Neural progenitor cell (in vitro differentiated cells): ENCODE data around the gene KIF19. TPM values are rescaled to one million over a fixed set of nuclear protein-coding genes. Genes with fewer than 3 reads are reported as not detected.
A peak's percentile ranks its signal among the peaks of the same experiment; 100 is the strongest.

Source experiments
- DNase-seq: peaks from one replicate; pipeline ENCODE4 v3.0.0-alpha.2; 2016; ENCODE audit warnings: low spot score
- H2AFZ ChIP-seq: fragments of 200-600 bp; sonication (generic); replicated peaks from 2 replicates; pipeline ENCODE4 v1.6.1; 2016; ENCODE audit warnings: antibody characterized with exemption
- H3F3A ChIP-seq: fragments of 200-600 bp; sonication (generic); 2 replicates; pipeline ENCODE4 v1.6.1; 2016; ENCODE audit warnings: antibody characterized with exemption, low read depth
- H3K27ac ChIP-seq: fragments of 200-600 bp; sonication (generic); 2 replicates; pipeline ENCODE4 v1.5.1; 2016; ENCODE audit warnings: mild to moderate bottlenecking
- H3K27me3 ChIP-seq: fragments of 200-600 bp; sonication (generic); 2 replicates; pipeline ENCODE4 v1.6.1; 2016; ENCODE audit warnings: mild to moderate bottlenecking, moderate library complexity
- H3K36me3 ChIP-seq: fragments of 200-600 bp; sonication (generic); 2 replicates; pipeline ENCODE4 v1.5.1; 2016
- H3K4me1 ChIP-seq: fragments of 200-600 bp; sonication (generic); 2 replicates; pipeline ENCODE4 v1.6.1; 2016; ENCODE audit warnings: mixed run types
- H3K4me2 ChIP-seq: fragments of 200-600 bp; sonication (generic); 2 replicates; pipeline ENCODE4 v1.6.1; 2016
- H3K4me3 ChIP-seq: fragments of 200-600 bp; sonication (generic); 2 replicates; pipeline ENCODE4 v1.5.1; 2016
- H3K79me2 ChIP-seq: fragments of 200-600 bp; sonication (generic); 2 replicates; pipeline ENCODE4 v1.6.1; 2016; ENCODE audit warnings: low read depth
- H3K9ac ChIP-seq: fragments of 200-600 bp; sonication (generic); 2 replicates; pipeline ENCODE4 v1.6.1; 2016
- H3K9me3 ChIP-seq: fragments of 200-600 bp; sonication (generic); 2 replicates; pipeline ENCODE4 v1.5.1; 2016; ENCODE audit warnings: low read depth
- H4K20me1 ChIP-seq: fragments of 200-600 bp; sonication (generic); 2 replicates; pipeline ENCODE4 v1.6.1; 2016; ENCODE audit warnings: low read depth
- H3K27ac Mint-ChIP-seq: 3 replicates; pipeline ENCODE4 v1.8.0; 2021; ENCODE audit warnings: mixed read lengths
- H3K27me3 Mint-ChIP-seq: 2 replicates; pipeline ENCODE4 v1.8.0; 2022; ENCODE audit warnings: low read depth, mild to moderate bottlenecking, inconsistent platforms, moderate library complexity, mixed read lengths; ENCODE audit not compliant: insufficient read depth
- H3K36me3 Mint-ChIP-seq: 3 replicates; pipeline ENCODE4 v1.8.0; 2021; ENCODE audit warnings: mixed read lengths
- H3K4me1 Mint-ChIP-seq: 3 replicates; pipeline ENCODE4 v1.8.0; 2021; ENCODE audit warnings: mixed read lengths
- H3K4me3 Mint-ChIP-seq: 3 replicates; pipeline ENCODE4 v1.8.0; 2021; ENCODE audit warnings: mild to moderate bottlenecking, moderate library complexity, mixed read lengths
- H3K9me3 Mint-ChIP-seq: 3 replicates; pipeline ENCODE4 v1.8.0; 2020; ENCODE audit warnings: mixed read lengths
- CTCF ChIP-seq: fragments of 200-600 bp; sonication (generic); IDR thresholded peaks from 2 replicates; pipeline ENCODE4 v1.5.1; 2017; ENCODE audit warnings: antibody characterized with exemption, mild to moderate bottlenecking
- EZH2 ChIP-seq: fragments of 200-600 bp; sonication (generic); IDR thresholded peaks from 2 replicates; pipeline ENCODE4 v1.6.1; 2017; ENCODE audit warnings: antibody characterized with exemption, mild to moderate bottlenecking, moderate library complexity
- EZH2phosphoT487 ChIP-seq: fragments of 200-600 bp; sonication (generic); IDR thresholded peaks from 2 replicates; pipeline ENCODE4 v1.6.1; 2017; ENCODE audit warnings: antibody characterized with exemption
- total RNA-seq: library from RNA; depleted of rRNA; stranded (reverse); fragments of >200 nt; gene quantifications from 2 replicates; pipeline ENCODE4 v1.2.3, GENCODE V29; 2015; ENCODE audit warnings: low replicate concordance

The KIF19 gene
- total RNA-seq, 1 donor from 2014 or later, result 0.15 TPM

GRCh38 chr17:74295625-74296547 is 30.1 kb upstream of the KIF19 start:
- no peaks in the 10 kb centered on the region for H3K79me2 ChIP-seq
- H3K9me3 ChIP-seq, result no peaks in the 10 kb centered on the region
- TF ChIP-seq EZH2phosphoT487, result no peak
- TF ChIP-seq CTCF, result no peak
- TF ChIP-seq EZH2, result no peak
- Mint-ChIP-seq H3K4me3 (no peak overlapping the region), H3K9me3 (peaks cover 10% of the 10 kb centered on the region), H3K27ac (no peak overlapping the region), H3K4me1 (peaks cover 22% of the 10 kb centered on the region), H3K27me3 (peaks cover 20% of the 10 kb centered on the region), H3K36me3 (no peaks in the 10 kb centered on the region)
- H3K9ac ChIP-seq, result no peak overlapping the region
- H3K4me2 ChIP-seq, result no peak overlapping the region
- peaks cover 12% of the 10 kb centered on the region for H3F3A ChIP-seq
- H3K4me1 ChIP-seq, result no peaks in the 10 kb centered on the region
- H3K36me3 ChIP-seq, result no peaks in the 10 kb centered on the region
- H2AFZ ChIP-seq, result no peak overlapping the region
- no peak overlapping the region for H3K4me3 ChIP-seq
- no peaks in the 10 kb centered on the region for H3K27me3 ChIP-seq
- no peak overlapping the region for H3K27ac ChIP-seq
- DNase-seq, result no peak
- no peaks in the 10 kb centered on the region for H4K20me1 ChIP-seq

GRCh38 chr17:74296548-74296936 is 29.5 kb upstream of the KIF19 start:
- Histone ChIP-seq H3K9me3 (no peaks in the 10 kb centered on the region), H3K36me3 (no peaks in the 10 kb centered on the region), H3K27ac (no peak overlapping the region), H3K27me3 (no peaks in the 10 kb centered on the region), H3K4me3 (no peak overlapping the region), H3K4me2 (no peak overlapping the region), H2AFZ (no peak overlapping the region), H3F3A (peaks cover 12% of the 10 kb centered on the region), H3K4me1 (no peaks in the 10 kb centered on the region), H3K9ac (no peak overlapping the region), H4K20me1 (no peaks in the 10 kb centered on the region), H3K79me2 (no peaks in the 10 kb centered on the region)
- peak; percentile 82 for DNase-seq
- peak overlapping the region; percentile 48 for H3K4me3 Mint-ChIP-seq
- peaks cover 10% of the 10 kb centered on the region for H3K9me3 Mint-ChIP-seq
- H3K36me3 Mint-ChIP-seq, result no peaks in the 10 kb centered on the region
- H3K4me1 Mint-ChIP-seq, result peaks cover 26% of the 10 kb centered on the region
- peak overlapping the region; percentile 25 for H3K27ac Mint-ChIP-seq
- peaks cover 21% of the 10 kb centered on the region for H3K27me3 Mint-ChIP-seq
- TF ChIP-seq EZH2phosphoT487 (no peak), CTCF (peak; percentile 70)

GRCh38 chr17:74297941-74298340 is 28.1 kb upstream of the KIF19 start:
- no peaks in the 10 kb centered on the region for H3K4me1 ChIP-seq
- DNase-seq, result no peak
- Mint-ChIP-seq H3K36me3 (no peaks in the 10 kb centered on the region), H3K27me3 (peaks cover 21% of the 10 kb centered on the region), H3K4me3 (no peak overlapping the region), H3K9me3 (peaks cover 10% of the 10 kb centered on the region), H3K4me1 (peaks cover 26% of the 10 kb centered on the region), H3K27ac (peak overlapping the region; percentile 4)
- peaks cover 12% of the 10 kb centered on the region for H3F3A ChIP-seq
- TF ChIP-seq EZH2 (no peak), CTCF (no peak)
- no peak overlapping the region for H3K9ac ChIP-seq
- no peaks in the 10 kb centered on the region for H3K27me3 ChIP-seq
- H3K79me2 ChIP-seq, result no peaks in the 10 kb centered on the region
- H3K36me3 ChIP-seq, result no peaks in the 10 kb centered on the region
- no peak overlapping the region for H3K4me3 ChIP-seq
- H3K9me3 ChIP-seq, result no peaks in the 10 kb centered on the region
- no peak overlapping the region for H3K27ac ChIP-seq
- no peak overlapping the region for H3K4me2 ChIP-seq
- no peaks in the 10 kb centered on the region for H4K20me1 ChIP-seq
- H2AFZ ChIP-seq, result no peak overlapping the region
